A375 (cell line): ENCODE data around the gene KRTDAP. TPM values are rescaled to one million over a fixed set of nuclear protein-coding genes. Genes with fewer than 3 reads are reported as not detected.

Experiments
- total RNA-seq: library from RNA; depleted of rRNA; stranded (reverse); fragments of >200 nt; shearing (Covaris generic); gene quantifications from 2 replicates; pipeline ENCODE4 v1.2.3, GENCODE V29; 2014; rRNA removed

Gene KRTDAP, protein sequence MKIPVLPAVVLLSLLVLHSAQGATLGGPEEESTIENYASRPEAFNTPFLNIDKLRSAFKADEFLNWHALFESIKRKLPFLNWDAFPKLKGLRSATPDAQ
- total RNA-seq: not detected in 2 replicates

DNA sequence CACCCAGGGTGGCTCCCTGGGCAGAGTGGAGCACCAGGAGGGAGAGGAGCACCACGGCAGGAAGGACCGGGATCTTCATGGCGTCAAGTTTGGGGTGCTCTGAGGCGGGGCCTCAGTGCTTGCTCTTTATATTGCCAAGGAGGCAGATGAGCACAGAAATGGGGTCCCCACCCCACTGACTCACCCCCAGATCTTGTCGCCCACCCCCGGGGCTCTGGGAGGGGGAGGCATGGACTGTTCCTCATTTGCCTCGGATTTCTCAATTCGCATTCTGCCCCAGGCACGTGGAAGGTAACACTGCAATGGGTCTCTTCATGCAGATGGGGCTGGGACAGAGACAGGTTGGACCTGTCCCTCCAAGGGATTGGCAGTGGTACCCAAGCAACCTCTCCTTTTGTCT, at the start of gene KRTDAP:
KRTDAP (minus strand) TSS at position 101 of the 400 bp plus-strand sequence; CDS start at position 79, 22 bp downstream.

DNA sequence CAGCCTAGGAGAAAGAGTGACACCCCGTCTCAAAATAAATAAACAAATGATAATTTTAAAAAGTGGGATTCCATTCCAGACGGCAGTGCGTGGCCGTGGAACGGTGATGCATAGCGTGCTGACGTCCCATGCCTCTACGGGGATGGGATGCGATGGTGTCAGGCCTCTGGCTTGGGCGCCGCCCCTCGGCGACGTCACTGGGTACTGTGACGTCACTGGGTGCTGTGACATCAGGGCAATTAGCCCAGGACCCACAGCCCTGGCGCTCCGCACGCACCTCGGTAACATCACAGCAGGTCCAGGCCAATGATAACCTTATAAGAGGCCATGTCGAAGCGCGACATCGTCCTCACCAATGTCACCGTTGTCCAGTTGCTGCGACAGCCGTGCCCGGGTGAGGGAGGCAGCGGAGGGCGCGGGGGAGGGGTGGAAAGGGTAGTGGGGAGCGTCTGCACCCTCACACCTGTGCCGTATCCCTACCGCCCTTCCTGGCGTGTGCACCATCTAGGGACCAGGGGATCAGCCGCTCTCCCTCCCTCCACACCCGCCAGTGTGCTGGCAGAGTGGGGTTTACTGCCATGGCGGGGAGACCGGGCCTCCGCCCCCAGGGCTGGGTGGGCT, 43.0 kb upstream of the KRTDAP start, which contains the start of gene GAPDHS:
GAPDHS (plus strand) TSS at position 256 of the 621 bp plus-strand sequence; CDS start at position 328, 72 bp downstream.

DNA sequence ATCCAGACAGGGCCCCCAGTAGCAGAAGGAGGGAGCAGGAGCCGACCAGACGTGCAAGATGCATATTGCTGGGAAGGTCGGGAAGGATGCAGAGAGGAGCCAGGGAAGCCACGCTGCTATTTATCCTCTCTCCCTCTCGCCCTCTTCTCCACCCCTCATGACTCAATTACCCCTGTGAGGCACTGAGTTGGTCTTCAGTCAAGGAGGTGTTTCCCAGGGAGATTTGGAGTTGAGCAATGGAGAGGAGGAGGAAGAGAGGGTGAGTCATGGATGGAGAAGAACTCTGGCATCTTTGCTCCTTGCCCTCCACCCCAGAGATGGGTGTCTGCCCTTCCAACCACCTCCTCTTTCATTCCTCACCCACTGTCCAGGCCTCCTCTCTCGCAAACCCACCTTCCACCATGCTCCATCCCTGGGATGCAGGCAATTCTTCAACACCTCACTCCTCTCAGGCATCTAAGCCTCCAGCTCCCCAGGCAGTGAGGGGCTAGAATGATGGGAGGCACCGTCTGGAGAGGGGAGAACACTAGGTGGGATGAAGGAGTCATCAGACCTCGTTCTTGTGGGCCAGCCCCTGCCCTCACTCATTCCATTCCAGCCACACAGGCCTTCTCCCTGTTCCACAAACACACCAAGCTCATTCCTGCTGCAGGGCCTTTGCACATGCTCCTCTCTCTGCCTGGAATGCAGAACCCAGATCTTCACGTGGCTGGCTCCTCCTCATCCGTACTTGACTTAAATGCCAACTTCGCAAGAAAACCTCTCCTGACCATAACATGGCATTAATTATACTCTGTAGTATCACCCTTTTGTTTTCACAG, 38.2 kb upstream of the KRTDAP start, which contains the start of gene SBSN:
SBSN (minus strand) TSS at position 94 of the 821 bp plus-strand sequence; CDS start at position 64, 30 bp downstream.

DNA sequence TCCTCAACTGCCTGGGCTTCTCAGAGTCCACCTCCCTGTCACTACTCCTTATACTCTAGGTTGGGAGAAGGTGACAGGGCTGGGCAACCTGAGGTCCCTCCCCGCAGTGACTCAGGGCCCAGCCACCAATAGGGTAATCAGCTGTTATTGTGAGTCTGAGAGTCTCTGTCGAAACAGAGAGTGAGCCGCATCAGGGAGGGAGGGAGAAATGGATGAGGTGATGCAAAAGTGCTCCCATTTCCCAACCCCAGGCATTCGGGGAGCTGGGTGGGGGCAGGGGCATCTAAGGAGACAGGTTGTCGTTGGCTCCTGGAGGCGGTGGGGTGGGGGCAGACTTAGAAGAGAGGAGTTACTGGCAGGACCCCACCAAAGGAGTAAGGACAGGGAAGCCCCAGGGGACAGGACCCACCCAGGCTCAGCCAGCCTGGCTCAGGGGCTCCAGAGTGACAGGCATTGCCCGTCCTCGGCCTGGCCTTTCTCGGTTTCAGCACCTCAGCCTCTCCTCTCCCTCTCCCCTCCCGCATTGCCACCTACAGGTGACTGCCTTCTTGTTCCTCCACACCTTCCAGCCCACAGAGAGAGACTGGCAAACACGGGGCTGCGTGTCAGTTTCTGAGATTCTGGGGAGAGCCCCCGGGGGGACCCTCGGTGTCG, 23.5 kb upstream of the KRTDAP start, which contains the start of gene DMKN:
DMKN (minus strand) TSS at position 22 of the 654 bp plus-strand sequence. CDS start 174 bp downstream, outside the sequence.

DNA sequence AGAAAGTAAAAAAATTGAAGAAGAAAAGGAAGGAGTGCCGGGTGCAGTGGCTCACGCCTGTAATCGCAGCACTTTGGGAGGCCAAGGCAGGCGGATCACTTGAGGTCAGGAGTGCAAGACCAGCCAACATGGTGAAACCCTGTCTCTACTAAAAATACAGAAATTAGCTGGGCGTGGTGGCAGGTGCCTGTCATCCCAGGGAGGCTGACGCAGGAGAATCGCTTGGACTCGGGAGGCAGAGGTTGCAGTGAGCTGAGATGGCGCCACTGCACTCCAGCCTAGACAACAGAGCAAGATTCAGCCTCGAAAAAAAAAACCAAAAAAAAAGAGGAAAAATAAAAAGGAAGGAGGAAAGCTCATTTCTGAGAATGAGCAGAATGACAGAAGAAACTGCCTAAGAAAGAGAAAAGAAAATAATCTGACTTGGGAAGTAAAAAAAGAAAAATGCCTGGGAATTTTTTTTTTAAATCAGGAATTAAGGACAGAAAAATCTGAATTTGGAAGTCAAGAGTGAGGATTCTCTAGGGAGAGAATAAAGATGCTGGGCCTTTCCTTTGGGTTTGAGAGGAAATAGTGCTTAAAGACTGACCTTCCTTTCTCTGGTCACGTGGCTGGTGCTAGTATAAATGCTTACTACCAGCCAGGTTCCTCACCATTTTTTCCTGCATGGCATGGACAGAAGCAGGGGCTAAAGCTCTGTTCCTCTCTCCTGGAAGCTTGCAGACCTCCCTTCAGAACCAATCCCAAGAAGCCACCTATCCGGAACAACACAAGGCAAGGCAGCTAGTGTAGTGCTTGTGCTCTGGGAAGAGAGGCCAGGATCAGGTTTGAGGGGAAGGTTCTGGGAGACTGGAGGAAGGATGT, 42.4 kb downstream of the KRTDAP start, which contains the start of gene FFAR2:
FFAR2 (plus strand) TSS at position 652 of the 864 bp plus-strand sequence. CDS start 1,458 bp downstream, outside the sequence.

Other genes with a start within 250 kb of the KRTDAP start
- gene LSR, start 241.5 kb downstream of the KRTDAP start, total RNA-seq: 3.6 and 4.5 TPM in 2 replicates
- gene USF2, start 221.5 kb downstream of the KRTDAP start, total RNA-seq: 160 and 166 TPM in 2 replicates
- 1.2 TPM in 1 of 2 replicates, not detected in the other for gene HAMP, start 207.9 kb downstream of the KRTDAP start, total RNA-seq
- 1.3 TPM in 1 of 2 replicates, not detected in the other for gene MAG, start 198.3 kb downstream of the KRTDAP start, total RNA-seq
- gene CD22, start 161.3 kb downstream of the KRTDAP start, total RNA-seq: 8.2 and 11.6 TPM in 2 replicates
- gene FFAR1, start 142.6 kb downstream of the KRTDAP start, total RNA-seq: 0.16 TPM in 1 of 2 replicates, not detected in the other
- gene FFAR3, start 132.0 kb downstream of the KRTDAP start, total RNA-seq: not detected in 2 replicates
- gene GPR42, start 119.4 kb downstream of the KRTDAP start, total RNA-seq: not detected in 2 replicates
- not detected in 2 replicates for gene FFAR2, start 42.2 kb downstream of the KRTDAP start, total RNA-seq
- 16.5 and 24.2 TPM in 2 replicates for gene DMKN, start 23.2 kb upstream of the KRTDAP start, total RNA-seq
- gene SBSN, start 37.8 kb upstream of the KRTDAP start, total RNA-seq: 0.05 TPM in 1 of 2 replicates, not detected in the other
- not detected in 2 replicates for gene GAPDHS, start 43.0 kb upstream of the KRTDAP start, total RNA-seq
- 126 and 129 TPM in 2 replicates for gene TMEM147, start 55.2 kb upstream of the KRTDAP start, total RNA-seq
- not detected in 2 replicates for gene ATP4A, start 73.2 kb upstream of the KRTDAP start, total RNA-seq
- not detected in 2 replicates for gene PMIS2, start 95.7 kb upstream of the KRTDAP start, total RNA-seq
- 45.8 and 47.4 TPM in 2 replicates for gene HAUS5, start 122.3 kb upstream of the KRTDAP start, total RNA-seq
- 86.8 and 95.1 TPM in 2 replicates for gene RBM42, start 138.6 kb upstream of the KRTDAP start, total RNA-seq
- gene ETV2, start 151.3 kb upstream of the KRTDAP start, total RNA-seq: 0.88 and 1.1 TPM in 2 replicates
- gene COX6B1, start 157.9 kb upstream of the KRTDAP start, total RNA-seq: 327 and 328 TPM in 2 replicates
- gene UPK1A, start 176.1 kb upstream of the KRTDAP start, total RNA-seq: not detected in 2 replicates
- gene ZBTB32, start 214.1 kb upstream of the KRTDAP start, total RNA-seq: not detected in 2 replicates
- gene KMT2B, start 227.5 kb upstream of the KRTDAP start, total RNA-seq: 14.4 and 20.0 TPM in 2 replicates